OCI-LY7 (cell line): ENCODE measurements around the gene PARD3B. TPM values are rescaled to one million over a fixed set of nuclear protein-coding genes. Genes with fewer than 3 reads are reported as not detected.

ENCODE experiments used
- BruUV-seq: library from RNA; stranded (reverse); fragments of 400-500 nt; replicated peaks from 2 replicates; lab custom pipeline; 2021; lab: Mats Ljungman, UMichigan
- CTCF ChIA-PET: fragments of 300-600 bp; sonication (Branson Sonifier 250); formaldehyde crosslinking; loops from one replicate; lab custom pipeline; 2022; ENCODE audit warnings: antibody characterized with exemption; ENCODE audit not compliant: unreplicated experiment; lab: Charles Lee
- POLR2A ChIA-PET: fragments of 300-600 bp; sonication (Branson Sonifier 250); formaldehyde crosslinking; loops from one replicate; lab custom pipeline; 2022; ENCODE audit warnings: antibody characterized with exemption; lab: Charles Lee
- DNase-seq: peaks from one replicate; pipeline ENCODE4 v3.0.0-alpha.2; 2015; ENCODE audit warnings: low spot score
- H2AFZ ChIP-seq: fragments of 200-600 bp; sonication (generic), shearing (Covaris generic); 2 replicates; pipeline ENCODE4 v1.6.1; 2014; ENCODE audit warnings: mild to moderate bottlenecking, antibody characterized with exemption, low read length, moderate library complexity
- H3K27ac ChIP-seq: fragments of 200-600 bp; sonication (generic); 2 replicates; pipeline ENCODE4 v1.5.1; 2014; ENCODE audit warnings: mixed run types, low read depth, mild to moderate bottlenecking, moderate library complexity, low read length, inconsistent platforms; ENCODE audit not compliant: poor library complexity, severe bottlenecking
- H3K36me3 ChIP-seq: fragments of 200-600 bp; sonication (generic); 2 replicates; pipeline ENCODE4 v1.6.1; 2014; ENCODE audit warnings: mild to moderate bottlenecking, antibody characterized with exemption, low read length, moderate library complexity, mixed read lengths; ENCODE audit not compliant: insufficient read depth
- H3K4me1 ChIP-seq: fragments of 200-600 bp; sonication (generic); 2 replicates; pipeline ENCODE4 v1.5.1; 2014; ENCODE audit warnings: mild to moderate bottlenecking, low read length; ENCODE audit not compliant: insufficient read depth, poor library complexity, severe bottlenecking
- H3K4me2 ChIP-seq: fragments of 200-600 bp; sonication (generic); 2 replicates; pipeline ENCODE4 v1.6.1; 2014; ENCODE audit warnings: mild to moderate bottlenecking, low read length
- H3K4me3 ChIP-seq: fragments of 200-600 bp; sonication (generic); 2 replicates; pipeline ENCODE4 v1.5.1; 2014; ENCODE audit warnings: mild to moderate bottlenecking, low read depth, low read length; ENCODE audit not compliant: poor library complexity, severe bottlenecking
- H3K79me2 ChIP-seq: fragments of 200-600 bp; sonication (generic); 2 replicates; pipeline ENCODE4 v1.6.1; 2016; ENCODE audit warnings: low read depth, mild to moderate bottlenecking, low read length, moderate library complexity, mixed read lengths; ENCODE audit not compliant: insufficient read depth
- H3K9me2 ChIP-seq: fragments of 200-600 bp; sonication (generic); 2 replicates; pipeline ENCODE4 v1.6.1; 2016; ENCODE audit warnings: mild to moderate bottlenecking, low read length, mixed read lengths; ENCODE audit not compliant: insufficient read depth
- H3K9me3 ChIP-seq: fragments of 200-600 bp; sonication (generic); 2 replicates; pipeline ENCODE4 v1.6.1; 2014; ENCODE audit warnings: mild to moderate bottlenecking, mixed run types, low read length, mixed read lengths
- H4K20me1 ChIP-seq: fragments of 200-600 bp; sonication (generic); 2 replicates; pipeline ENCODE4 v1.6.1; 2014; ENCODE audit warnings: mild to moderate bottlenecking, antibody characterized with exemption, low read length, moderate library complexity, mixed read lengths; ENCODE audit not compliant: insufficient read depth
- CTCF ChIP-seq: fragments of 200-600 bp; sonication (generic); conservative IDR thresholded peaks from 2 replicates; pipeline ENCODE4 v1.5.1; 2014; ENCODE audit warnings: mild to moderate bottlenecking, antibody characterized with exemption, low read length, moderate library complexity, mixed read lengths
- EZH2phosphoT487 ChIP-seq: fragments of 200-600 bp; sonication (generic); IDR thresholded peaks from 2 replicates; pipeline ENCODE4 v1.6.1; 2018; ENCODE audit warnings: low read depth, borderline replicate concordance, mild to moderate bottlenecking, mixed run types, antibody characterized with exemption, low read length, moderate library complexity, mixed read lengths
- intact Hi-C: fragments of 100-400 bp; cut with micrococcal nuclease; formaldehyde crosslinking; loops from one replicate; pipeline ENCODE4 v1.10.0; 2022; ENCODE audit not compliant: unreplicated experiment
- total RNA-seq, 2 experiments: library from RNA; depleted of rRNA in 1 of 2; stranded (reverse); fragments of >200 nt in 1 of 2; shearing (Covaris generic) in 1 of 2; gene quantifications; 2 replicates each; pipeline ENCODE4 v1.2.3, GENCODE V29; 2014 to 2022

PARD3B gene
- total RNA-seq, 2 experiments from 2014 or later: not detected

- DNase-seq: no peak
- H3K4me3 ChIP-seq: no peak overlapping the region
- no peaks in the 10 kb centered on the region for H3K9me2 ChIP-seq
- no peaks in the 10 kb centered on the region for H4K20me1 ChIP-seq
- no peak overlapping the region for H3K4me2 ChIP-seq
- no peaks in the 10 kb centered on the region for H3K4me1 ChIP-seq
- H2AFZ ChIP-seq: no peak overlapping the region
- H3K79me2 ChIP-seq: no peaks in the 10 kb centered on the region
- TF ChIP-seq EZH2phosphoT487 (no peak), CTCF (no peak)
- CTCF ChIA-PET: no interaction called here
- BruUV-seq: no TSS peak
- POLR2A ChIA-PET: no interaction called here
- no peaks in the 10 kb centered on the region for H3K9me3 ChIP-seq
- no peaks in the 10 kb centered on the region for H3K36me3 ChIP-seq
- no peak overlapping the region for H3K27ac ChIP-seq
- intact Hi-C loops: no loop called here
Observed at GRCh38 chr2:204799791-204800190, 254.5 kb downstream of the PARD3B start.

DNA sequence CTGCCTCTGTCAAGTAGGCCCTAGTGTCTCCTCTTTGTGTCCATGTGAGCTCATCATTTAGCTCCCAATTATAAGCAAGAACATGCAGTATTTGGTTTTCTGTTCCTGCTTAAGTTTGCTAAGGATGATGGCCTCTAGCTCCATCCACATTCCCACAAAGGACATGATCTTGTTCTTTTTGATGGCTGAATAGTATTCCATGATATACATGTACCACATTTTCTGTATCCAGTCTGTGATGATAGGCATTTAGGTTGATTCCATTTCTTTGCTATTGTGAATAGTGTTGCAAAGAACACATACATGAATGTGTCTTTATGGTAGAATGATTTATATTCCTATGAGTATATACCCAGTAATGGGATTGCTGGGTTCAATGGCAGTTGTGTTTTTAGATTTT is 263.2 kb downstream of the PARD3B start:
- Histone ChIP-seq H3K36me3 (no peaks in the 10 kb centered on the region), H3K79me2 (no peaks in the 10 kb centered on the region), H3K4me3 (no peak overlapping the region), H3K27ac (no peak overlapping the region), H3K9me2 (no peaks in the 10 kb centered on the region), H2AFZ (no peak overlapping the region), H4K20me1 (no peaks in the 10 kb centered on the region), H3K9me3 (no peaks in the 10 kb centered on the region), H3K4me2 (no peak overlapping the region), H3K4me1 (no peaks in the 10 kb centered on the region)
- POLR2A ChIA-PET: no interaction called here
- CTCF ChIA-PET: no interaction called here
- intact Hi-C loops: no loop called here
- no TSS peak for BruUV-seq
- DNase-seq: no peak
- TF ChIP-seq CTCF (no peak), EZH2phosphoT487 (no peak)

- H3K79me2 ChIP-seq: no peaks in the 10 kb centered on the region
- H3K4me1 ChIP-seq: no peaks in the 10 kb centered on the region
- ChIA-PET POLR2A (interaction anchor here (0.7 kb wide), 1 partner anchor 763 kb away, joined by 4 read pairs; no protein-coding TSS in a partner anchor), CTCF (no interaction called here)
- H3K27ac ChIP-seq: no peak overlapping the region
- H3K9me2 ChIP-seq: no peaks in the 10 kb centered on the region
- no peaks in the 10 kb centered on the region for H3K36me3 ChIP-seq
- DNase-seq: no peak
- H4K20me1 ChIP-seq: no peaks in the 10 kb centered on the region
- no peak overlapping the region for H3K4me2 ChIP-seq
- H3K9me3 ChIP-seq: no peaks in the 10 kb centered on the region
- no peak for TF ChIP-seq EZH2phosphoT487
- no peak for TF ChIP-seq CTCF
- no TSS peak for BruUV-seq
- no peak overlapping the region for H3K4me3 ChIP-seq
- no peak overlapping the region for H2AFZ ChIP-seq
- intact Hi-C loops: no loop called here
Observed at GRCh38 chr2:204824751-204825453, 279.6 kb downstream of the PARD3B start.
